MCF 10A (cell line): ENCODE results near the gene HEBP1. TPM values are rescaled to one million over a fixed set of nuclear protein-coding genes. Genes with fewer than 3 reads are reported as not detected.

Experiments
- BruUV-seq: library from RNA; stranded (reverse); fragments of 400-500 nt; replicated peaks from 2 replicates; lab custom pipeline; 2021; lab: Mats Ljungman, UMichigan
- CTCF ChIA-PET: fragments of 300-600 bp; sonication (Branson Sonifier 250); formaldehyde crosslinking; extraction: SDS; loops from one replicate; lab custom pipeline; 2021; ENCODE audit warnings: antibody characterized with exemption, inconsistent platforms; lab: Yijun Ruan, JAX
- POLR2A ChIA-PET: fragments of 300-600, 350-650 bp; sonication (Branson Sonifier 250); formaldehyde crosslinking; extraction: SDS; loops from one replicate; lab custom pipeline; 2020; ENCODE audit warnings: antibody characterized with exemption, inconsistent platforms; lab: Yijun Ruan, JAX
- DNase-seq: peaks from one replicate; pipeline ENCODE4 v3.0.0-alpha.2; 2018; ENCODE audit not compliant: unreplicated experiment
- H3K27ac Mint-ChIP-seq: one replicate; pipeline ENCODE4 v1.8.0; 2022; ENCODE audit warnings: mild to moderate bottlenecking, low read depth, mixed read lengths; ENCODE audit not compliant: unreplicated experiment
- H3K27me3 Mint-ChIP-seq: one replicate; pipeline ENCODE4 v1.8.0; 2022; ENCODE audit warnings: mixed read lengths; ENCODE audit not compliant: insufficient read depth, unreplicated experiment
- H3K36me3 Mint-ChIP-seq: one replicate; pipeline ENCODE4 v1.8.0; 2022; ENCODE audit warnings: mild to moderate bottlenecking, moderate library complexity, mixed read lengths; ENCODE audit not compliant: insufficient read depth, unreplicated experiment
- H3K4me1 Mint-ChIP-seq: one replicate; pipeline ENCODE4 v1.8.0; 2022; ENCODE audit warnings: mixed read lengths; ENCODE audit not compliant: insufficient read depth, unreplicated experiment
- H3K4me3 Mint-ChIP-seq: one replicate; pipeline ENCODE4 v1.8.0; 2022; ENCODE audit warnings: mild to moderate bottlenecking, moderate library complexity, mixed read lengths; ENCODE audit not compliant: unreplicated experiment
- H3K9me3 Mint-ChIP-seq: one replicate; pipeline ENCODE4 v1.8.0; 2022; ENCODE audit warnings: mixed read lengths; ENCODE audit not compliant: unreplicated experiment
- CTCF ChIP-seq: fragments of 200-600 bp; IDR thresholded peaks from one replicate; pipeline ENCODE4 v1.8.0; 2022; ENCODE audit warnings: antibody characterized with exemption, mild to moderate bottlenecking; ENCODE audit not compliant: unreplicated experiment
- intact Hi-C: fragments of 100-400 bp; cut with micrococcal nuclease; formaldehyde crosslinking; loops from 2 replicates; pipeline ENCODE4 v1.14.1; 2022
- total RNA-seq: library from RNA; stranded (reverse); gene quantifications from 2 replicates; pipeline ENCODE4 v1.2.3, GENCODE V29; 2022

The HEBP1 gene
- total RNA-seq, 1 experiment from 2014 or later, result 30.8 TPM

GRCh38 chr12:13005649-13006048 lies 5.6 kb upstream of the HEBP1 start:
- Mint-ChIP-seq H3K4me1 (peaks cover 8% of the 10 kb centered on the region), H3K4me3 (no peak overlapping the region), H3K36me3 (no peaks in the 10 kb centered on the region), H3K27me3 (no peaks in the 10 kb centered on the region), H3K9me3 (no peaks in the 10 kb centered on the region), H3K27ac (no peak overlapping the region)
- intact Hi-C loops, result no loop called here
- BruUV-seq, result no TSS peak
- TF ChIP-seq CTCF, result no peak
- no peak for DNase-seq
- CTCF ChIA-PET, result interaction anchor here (0.8 to 2.4 kb wide), 2 partner anchors 206 to 219 kb away, joined by 4 to 6 read pairs; no protein-coding TSS in a partner anchor
- POLR2A ChIA-PET, result no interaction called here

GRCh38 chr12:13004986-13005385 lies 4.9 kb upstream of the HEBP1 start:
- intact Hi-C loops, result loop anchor here (5.0 kb wide), 1 partner anchor 1362 kb away; the partner anchor contains the start of gene ATF7IP
- no peaks in the 10 kb centered on the region for H3K27me3 Mint-ChIP-seq

GRCh38 chr12:13004361-13004760 lies 4.3 kb upstream of the HEBP1 start:
- TF ChIP-seq CTCF, result no peak
- no TSS peak for BruUV-seq
- DNase-seq, result peak; percentile 49
- ChIA-PET CTCF (interaction anchor here (0.6 kb wide), 1 partner anchor 11 kb away, joined by 3 read pairs; no protein-coding TSS in a partner anchor), POLR2A (interaction anchor here (0.9 to 1.4 kb wide), 3 partner anchors 39 to 208 kb away, joined by 3 to 5 read pairs (median 3); partner anchors contain the start of gene FAM234B)
- H3K4me3 Mint-ChIP-seq, result no peak overlapping the region
- no peaks in the 10 kb centered on the region for H3K9me3 Mint-ChIP-seq
- intact Hi-C loops, result loop anchor here (5.0 kb wide), 1 partner anchor 1363 kb away; the partner anchor contains the start of gene ATF7IP
- no peak overlapping the region for H3K27ac Mint-ChIP-seq
- peaks cover 11% of the 10 kb centered on the region for H3K4me1 Mint-ChIP-seq
- H3K36me3 Mint-ChIP-seq, result no peaks in the 10 kb centered on the region
- no peaks in the 10 kb centered on the region for H3K27me3 Mint-ChIP-seq

More at GRCh38 chr12:13004986-13005385, 4.9 kb upstream of the HEBP1 start:
- ChIA-PET POLR2A (interaction anchor here (0.9 to 1.4 kb wide), 3 partner anchors 39 to 207 kb away, joined by 3 to 5 read pairs (median 3); partner anchors contain the start of gene FAM234B), CTCF (interaction anchor here (0.6 to 0.8 kb wide), 3 partner anchors 12 to 219 kb away, joined by 3 to 4 read pairs (median 3); no protein-coding TSS in a partner anchor)
- DNase-seq, result no peak
- H3K27ac Mint-ChIP-seq, result no peak overlapping the region
- no peak overlapping the region for H3K4me3 Mint-ChIP-seq
- TF ChIP-seq CTCF, result no peak
- H3K36me3 Mint-ChIP-seq, result no peaks in the 10 kb centered on the region
- no TSS peak for BruUV-seq
- H3K4me1 Mint-ChIP-seq, result peaks cover 9% of the 10 kb centered on the region
- H3K9me3 Mint-ChIP-seq, result no peaks in the 10 kb centered on the region

GRCh38 chr12:13002301-13003097 lies 2.4 kb upstream of the HEBP1 start:
- intact Hi-C loops, result loop anchor here (5.0 kb wide), 1 partner anchor 1365 kb away; the partner anchor contains the start of gene ATF7IP
- CTCF ChIA-PET, result interaction anchor here (0.7 to 1.7 kb wide), 6 partner anchors 33 to 211 kb away, joined by 3 to 8 read pairs (median 4); no protein-coding TSS in a partner anchor

More at GRCh38 chr12:13002301-13003097, 2.4 kb upstream of the HEBP1 start:
- Mint-ChIP-seq H3K36me3 (peaks cover 6% of the 10 kb centered on the region), H3K4me3 (peak overlapping the region; percentile 66), H3K4me1 (peaks cover 28% of the 10 kb centered on the region), H3K27me3 (no peaks in the 10 kb centered on the region), H3K27ac (no peak overlapping the region), H3K9me3 (no peaks in the 10 kb centered on the region)
- BruUV-seq, result no TSS peak
- no peak for TF ChIP-seq CTCF
- no peak for DNase-seq
- POLR2A ChIA-PET, result interaction anchor here (0.9 to 1.9 kb wide), 4 partner anchors 83 to 98 kb away, joined by 3 to 4 read pairs (median 4); no protein-coding TSS in a partner anchor
